IPS DF 19.7 (cell line): ENCODE data around the gene INPP4A.
"Not testable (repeated sequence)": the region's sequence is repeated elsewhere in the genome, so short reads cannot be mapped to it uniquely, and the experiment has no call there.

Experiments used
- DNase-seq: peaks from one replicate; pipeline ENCODE4 v3.0.0-alpha.2; 2013; ENCODE audit warnings: low read depth, low spot score

INPP4A gene

DNA sequence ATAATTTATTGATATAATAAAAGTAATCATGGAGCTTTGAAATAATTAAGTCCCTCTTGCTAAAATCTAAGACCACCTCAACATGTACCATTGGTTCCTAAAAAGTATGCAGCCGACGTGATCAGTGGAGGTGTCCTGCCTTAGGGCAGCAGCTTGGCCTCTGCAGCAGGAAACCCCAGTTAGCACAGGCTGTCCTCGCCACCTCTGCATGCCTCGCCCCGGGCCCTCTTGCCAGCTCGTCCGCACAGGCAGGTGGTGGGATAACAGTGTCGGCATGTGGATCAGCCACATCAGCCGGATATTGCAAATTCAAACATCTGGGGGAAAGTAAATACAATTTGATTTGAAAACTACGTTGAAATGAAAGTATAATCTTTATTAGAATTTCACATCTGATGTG is 140.7 kb downstream of the INPP4A start:
- no peak for DNase-seq

GRCh38 chr2:98586551-98587140 is 142.0 kb downstream of the INPP4A start:
- no peak for DNase-seq

- no peak for DNase-seq
These were observed 144.3 kb downstream of the INPP4A start for GRCh38 chr2:98588880-98589431.

- DNase-seq, result no peak
These were observed 144.8 kb downstream of the INPP4A start for GRCh38 chr2:98589489-98589888.

GRCh38 chr2:98592565-98592964 is 147.9 kb downstream of the INPP4A start:
- no peak for DNase-seq

- DNase-seq, result not testable (repeated sequence)
These were observed 150.0 kb downstream of the INPP4A start for GRCh38 chr2:98594665-98595064.

DNA sequence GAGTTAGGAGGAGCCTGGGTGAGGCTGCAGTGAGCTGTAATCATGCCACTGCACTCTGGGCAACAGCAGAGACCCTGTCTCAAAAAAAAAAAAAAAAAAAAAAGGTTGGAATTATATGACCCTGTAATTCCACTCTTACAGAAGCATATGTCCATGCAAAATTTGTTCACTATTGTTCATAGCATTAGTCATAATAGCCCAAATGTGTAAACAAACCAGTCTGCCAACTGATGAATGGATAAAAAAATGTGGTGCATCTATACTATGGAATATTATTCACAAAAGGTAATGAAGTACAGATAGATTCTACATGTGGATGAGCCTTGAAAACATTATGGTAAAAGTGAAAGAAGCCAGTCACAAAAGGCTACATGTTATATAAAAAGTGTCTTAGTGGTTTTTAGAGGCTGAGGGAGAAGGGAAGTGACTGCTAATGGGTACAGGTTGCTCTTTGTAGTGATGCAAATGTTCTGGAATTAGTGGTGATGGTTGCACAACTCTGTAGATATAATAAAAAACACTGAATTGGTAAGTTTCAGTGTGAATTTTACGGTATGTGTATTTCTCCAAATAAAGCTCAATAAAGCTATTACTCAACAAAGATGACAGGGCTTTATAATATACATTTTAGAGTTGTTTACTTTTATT is 154.2 kb downstream of the INPP4A start:
- no peak for DNase-seq

- DNase-seq, result peak; percentile 38
These were observed 157.0 kb downstream of the INPP4A start for GRCh38 chr2:98601532-98602132.

- DNase-seq, result no peak
These were observed 159.9 kb downstream of the INPP4A start for GRCh38 chr2:98604547-98604946.

DNA sequence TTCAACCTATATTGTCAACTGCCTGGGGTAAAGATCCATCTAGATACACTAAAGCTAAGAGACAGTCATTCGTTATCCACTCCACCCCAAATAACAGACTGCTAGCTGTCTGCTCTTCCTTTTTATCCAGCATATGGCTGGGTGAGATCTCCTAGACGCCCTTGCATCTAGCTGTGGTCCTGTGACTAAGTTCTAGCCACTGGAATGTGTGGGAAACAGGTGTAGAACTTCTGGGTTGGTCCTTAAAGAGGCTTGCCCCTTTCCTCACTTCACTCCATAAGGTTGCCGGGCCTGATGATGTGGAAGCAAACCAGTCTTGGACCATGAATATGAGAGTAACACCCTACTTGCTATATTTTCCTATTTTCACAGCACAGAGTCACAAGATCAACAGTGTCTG is 160.4 kb downstream of the INPP4A start:
- DNase-seq, result no peak

DNA sequence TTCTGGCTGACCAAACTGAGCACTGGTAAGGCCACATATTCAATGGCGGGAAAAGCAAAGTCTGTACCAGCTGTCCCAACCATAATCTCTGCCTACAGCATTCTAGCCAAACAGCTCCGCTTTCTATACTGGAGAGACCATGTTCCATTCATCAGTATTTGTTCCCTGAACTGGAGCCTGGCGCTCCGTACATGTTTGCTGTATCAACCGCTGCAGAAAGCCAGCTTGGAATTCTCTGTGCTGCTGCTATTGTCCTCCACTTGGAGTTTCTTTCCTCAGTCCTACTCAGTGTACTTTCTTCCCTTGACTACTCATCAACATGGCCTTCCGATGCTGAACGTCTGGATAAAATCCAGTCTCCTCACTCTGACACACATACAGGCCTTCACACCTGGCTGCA is 161.8 kb downstream of the INPP4A start:
- no peak for DNase-seq

- DNase-seq, result no peak
These were observed 162.4 kb downstream of the INPP4A start for GRCh38 chr2:98607104-98607503.

DNA sequence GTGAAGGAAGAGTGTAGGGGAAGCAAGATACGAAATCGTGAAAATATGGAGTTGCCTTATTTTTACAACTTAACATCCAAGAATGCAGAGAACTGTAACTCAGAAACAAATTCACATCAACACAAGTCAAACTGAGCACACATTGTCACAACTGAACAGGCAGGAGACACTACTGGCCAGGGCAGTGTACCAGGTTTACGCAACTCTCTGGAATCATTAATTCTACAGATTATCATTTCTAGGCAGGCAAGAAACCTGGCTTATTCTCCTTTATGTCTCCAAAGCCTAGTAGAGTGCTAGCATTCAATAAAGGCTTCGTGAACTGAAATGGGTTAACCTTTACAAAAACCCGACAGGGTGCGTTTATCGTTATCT is 163.1 kb downstream of the INPP4A start:
- DNase-seq, result no peak

DNA sequence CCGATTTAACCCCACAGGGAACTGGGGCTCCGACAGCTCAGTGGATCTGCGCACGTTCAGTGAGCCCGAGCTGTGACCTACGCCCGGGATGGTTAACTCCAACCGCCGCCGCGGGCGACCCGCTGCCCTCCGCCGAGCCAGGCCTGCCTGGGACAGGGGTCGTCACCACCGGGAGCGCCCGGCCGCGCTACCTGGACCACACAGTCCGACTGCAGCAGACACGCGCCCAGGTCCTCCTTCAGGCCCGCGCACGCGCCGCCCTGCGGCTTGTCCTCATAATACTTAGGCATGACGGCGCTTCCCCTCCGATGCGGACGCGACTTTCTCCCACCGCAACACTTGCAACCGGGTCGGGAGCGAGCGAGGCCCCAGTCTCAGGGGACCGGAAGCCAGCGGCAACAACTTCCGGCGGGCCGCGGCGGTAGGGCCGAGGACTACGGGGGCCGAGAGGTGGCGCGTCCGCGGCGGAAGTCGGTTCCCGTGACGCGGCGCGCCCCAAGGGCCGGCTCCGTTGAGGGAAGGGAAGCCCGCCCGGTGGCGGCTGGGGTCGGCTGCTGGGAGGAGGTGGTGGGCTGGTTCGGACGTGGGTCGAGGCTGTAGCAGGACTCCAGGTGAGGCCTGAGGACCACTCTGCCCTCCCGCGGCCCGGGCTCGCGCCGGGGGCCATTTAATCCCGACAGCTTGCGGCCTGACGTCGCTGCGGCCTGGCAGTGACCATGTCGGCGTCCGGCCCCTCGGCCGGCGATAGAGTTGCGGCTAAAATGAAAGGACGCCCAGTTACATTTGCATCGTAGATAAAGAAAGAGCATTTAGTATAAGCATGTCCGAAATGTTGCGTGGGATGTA is 163.7 kb downstream of the INPP4A start, which contains the start of the genes COA5 and UNC50:
COA5 (minus strand) TSS at position 397 of the 846 bp plus-strand sequence; CDS start at position 290, 107 bp downstream.
UNC50 (plus strand) TSS at position 474 of the 846 bp plus-strand sequence. CDS start 1,171 bp downstream, outside the sequence.
- peak; percentile 40 for DNase-seq

DNA sequence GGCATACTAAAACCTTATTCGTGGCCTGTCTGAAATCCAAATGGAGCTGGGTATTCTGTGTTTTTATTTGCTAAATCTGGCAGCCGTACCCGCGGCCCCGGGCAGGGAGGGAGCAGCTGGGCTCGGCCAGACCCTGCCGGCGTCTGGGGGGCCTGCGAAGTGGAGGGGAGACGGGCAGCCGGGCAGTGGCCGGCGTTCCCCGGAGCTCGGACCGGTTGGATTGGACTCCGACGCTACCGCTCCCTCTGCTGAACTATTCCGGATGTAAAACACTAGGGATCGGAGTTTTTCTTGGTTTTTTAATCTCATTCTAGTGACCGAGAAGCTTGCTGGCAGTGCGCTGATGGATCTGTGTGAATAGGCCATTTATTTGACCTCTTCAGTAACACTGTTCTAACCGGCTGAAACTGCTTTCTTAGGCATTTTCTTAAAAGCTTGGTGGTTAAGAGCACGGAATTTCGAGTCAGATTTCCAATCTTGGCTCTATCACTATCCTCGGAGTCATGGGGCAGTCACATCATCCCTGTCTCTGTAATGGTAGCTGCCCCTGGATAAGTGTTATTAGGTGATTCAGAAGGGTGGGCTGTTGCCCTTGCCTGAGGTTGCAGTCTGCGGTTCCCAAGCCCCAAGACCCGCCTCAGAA is 164.4 kb downstream of the INPP4A start:
- DNase-seq, result no peak

DNA sequence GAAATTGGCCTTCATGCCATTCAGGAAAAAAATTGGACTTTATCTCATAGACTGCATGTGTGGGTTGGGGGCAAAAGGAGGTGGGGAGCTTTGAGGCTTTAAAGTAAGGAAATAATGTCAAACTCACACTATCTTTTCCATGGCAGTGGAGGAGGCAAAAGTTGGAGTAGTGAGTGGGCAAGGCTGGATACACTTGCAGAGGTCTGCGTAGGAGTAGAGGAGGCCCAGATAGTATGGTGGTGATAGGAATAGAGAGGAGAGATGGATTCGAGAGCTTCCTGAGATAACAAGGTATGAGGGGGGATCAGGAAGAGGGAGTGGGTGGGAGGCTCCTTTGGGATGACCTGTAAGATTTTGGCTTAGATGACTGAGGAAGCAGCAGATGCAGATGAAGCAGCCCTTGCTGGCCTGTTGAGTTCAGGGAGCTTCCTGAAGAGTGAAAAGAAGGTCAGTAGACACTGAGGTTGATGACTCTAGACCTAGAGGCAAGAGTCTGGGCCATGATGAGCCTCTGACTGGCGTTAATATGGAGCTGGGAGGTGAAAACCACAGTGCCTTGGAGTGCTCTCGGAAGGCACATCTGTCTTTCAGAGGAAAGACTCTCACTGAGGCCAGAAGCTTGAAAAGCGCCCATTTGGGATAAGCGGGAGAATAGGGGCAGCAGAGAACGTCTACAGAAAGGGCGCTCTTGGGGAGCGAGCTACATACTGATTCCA is 169.5 kb downstream of the INPP4A start:
- no peak for DNase-seq

DNA sequence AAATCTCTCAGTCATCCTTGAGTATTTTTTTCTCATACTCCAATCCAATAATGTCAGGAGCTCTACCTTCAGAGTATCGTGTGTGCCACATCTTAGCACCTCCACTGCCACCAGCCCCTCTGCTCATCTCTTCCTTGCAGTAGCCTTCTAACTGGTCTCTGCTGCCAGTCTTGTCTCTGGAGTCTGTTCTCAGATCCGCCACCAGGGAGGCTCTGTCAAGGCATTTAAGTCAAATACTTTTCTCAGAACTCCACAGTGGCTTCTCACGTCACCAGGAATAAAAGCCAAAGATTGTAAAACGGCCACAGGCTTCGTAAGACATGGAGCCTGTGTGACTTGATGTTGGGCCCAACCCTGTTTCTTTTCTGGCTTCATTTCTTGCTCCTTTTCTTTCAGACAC is 170.8 kb downstream of the INPP4A start:
- no peak for DNase-seq

GRCh38 chr2:98617149-98617548 is 172.5 kb downstream of the INPP4A start:
- DNase-seq, result no peak

DNA sequence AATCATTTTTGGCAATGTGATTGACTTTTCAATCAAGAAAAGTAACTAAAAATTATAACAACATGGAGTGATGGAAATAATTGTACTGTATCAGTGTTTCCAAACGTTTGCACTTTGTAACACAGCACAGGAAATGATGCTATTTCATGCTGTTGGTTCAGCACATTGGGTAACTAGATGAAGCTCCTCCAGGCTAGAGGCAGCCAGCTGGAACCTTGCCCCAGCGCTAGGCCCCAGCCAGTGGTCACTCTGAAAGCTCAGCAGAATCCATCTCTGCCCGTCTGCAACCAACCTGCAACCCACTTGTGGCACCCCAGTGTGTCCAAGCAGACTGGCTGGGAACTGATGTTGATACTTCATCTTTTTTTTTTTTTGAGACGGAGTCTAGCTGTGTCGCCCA is 179.0 kb downstream of the INPP4A start:
- no peak for DNase-seq

DNA sequence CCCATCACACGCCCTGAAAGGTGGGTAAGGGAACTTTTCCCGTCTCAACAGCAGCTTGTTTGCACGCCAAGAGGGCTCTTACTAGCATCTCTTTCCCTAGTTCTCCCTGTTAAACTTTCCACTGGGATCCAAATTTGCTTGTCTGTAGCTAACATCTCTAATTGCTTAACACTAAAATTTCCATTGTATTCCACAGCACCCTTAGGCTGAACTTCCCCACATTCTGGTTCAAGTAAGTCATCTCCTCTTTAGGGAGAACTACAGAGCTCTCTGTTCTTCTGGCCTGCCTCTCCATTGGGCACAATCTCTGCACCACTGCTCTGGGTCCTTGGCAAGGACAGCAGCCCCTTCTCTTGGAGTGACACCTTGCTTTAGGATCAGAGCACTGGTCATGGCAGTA is 187.7 kb downstream of the INPP4A start:
- DNase-seq, result no peak
